SK-N-MC (cell line): ENCODE results near the gene PAIP2.

ENCODE experiments used
- EZH2 ChIP-seq: fragments of 200-600 bp; sonication (generic); IDR thresholded peaks from one replicate; pipeline ENCODE4 v1.6.1; 2017; ENCODE audit warnings: antibody characterized with exemption
- POLR2AphosphoS5 ChIP-seq: IDR thresholded peaks from 2 replicates; pipeline ENCODE4 v1.6.1; 2012; ENCODE audit warnings: mild to moderate bottlenecking, low read depth, low read length, borderline replicate concordance

DNA sequence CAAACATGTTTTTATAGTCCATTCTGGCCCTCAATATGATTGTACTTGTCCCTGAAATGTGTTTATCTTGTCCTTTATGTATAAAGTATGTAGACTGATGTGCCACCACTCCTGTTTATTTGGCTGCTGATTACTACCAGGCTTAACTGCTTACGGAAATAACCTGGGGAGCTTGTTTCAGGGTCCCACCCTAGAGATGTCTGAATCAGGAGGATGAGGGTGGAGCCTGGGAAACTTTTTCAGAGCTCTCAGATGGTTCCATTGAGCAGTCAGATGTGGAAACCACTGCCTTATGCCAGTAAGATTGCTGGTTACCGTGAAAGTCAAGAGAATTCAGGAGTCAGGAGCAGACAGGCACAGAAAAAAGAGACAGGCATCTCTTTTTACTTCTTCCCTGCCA lies 22.3 kb downstream of the PAIP2 start:
- no peak for TF ChIP-seq POLR2AphosphoS5
- no peak for TF ChIP-seq EZH2
